ENCODE results near the gene ATP8A2. TPM values are rescaled to one million over a fixed set of nuclear protein-coding genes. Genes with fewer than 3 reads are reported as not detected.
A peak's percentile ranks its signal among the peaks of the same experiment; 100 is the strongest.

The ATP8A2 gene
- total and polyA plus RNA-seq, 9 of the 15 experiments (the other 6 are each of a cell fraction or from before 2014, with no cell fraction given), result under 0.01 to 0.33 (median 0.06) TPM; not detected in 4

DNA sequence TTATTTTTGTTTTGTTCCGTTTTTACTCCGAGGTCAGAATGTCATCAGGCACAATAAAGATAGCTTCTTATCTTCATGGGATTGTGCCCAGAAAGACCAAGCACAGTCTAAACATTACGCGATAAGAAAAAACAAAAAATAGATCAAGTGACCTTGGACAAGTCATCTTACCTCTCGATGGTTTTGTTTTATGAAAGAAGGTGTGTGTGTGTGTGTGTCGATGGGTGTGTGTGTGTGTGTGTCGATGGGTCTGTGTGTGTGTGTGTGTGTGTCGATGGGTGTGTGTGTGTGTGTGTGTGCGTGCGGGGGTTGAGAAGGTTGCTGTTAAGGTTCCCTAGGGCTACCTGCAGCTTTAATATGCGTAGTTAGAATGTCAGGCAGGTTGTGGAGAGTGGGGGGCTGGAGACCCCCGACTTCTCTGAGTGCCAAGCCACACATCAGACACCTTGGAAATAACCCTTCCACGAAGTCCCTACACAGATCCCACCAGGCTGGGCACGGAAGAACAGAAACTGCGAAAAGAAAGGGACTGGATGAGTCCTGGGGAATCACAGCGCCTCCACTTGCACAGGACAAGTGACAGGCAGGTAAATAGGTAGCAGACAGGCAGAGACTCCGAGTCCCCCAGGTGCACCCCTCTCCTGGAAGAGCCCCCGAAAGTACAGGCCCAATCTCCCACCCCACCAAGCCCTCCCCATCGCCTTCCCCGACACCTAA lies 458 bp upstream of the ATP8A2 start:
- no peaks in the 10 kb centered on the region for H3K79me2 ChIP-seq (ENCODE audit: control insufficient read depth, insufficient read depth, low read length)
- H3K9me3 ChIP-seq (replicated peaks; ENCODE audit: control insufficient read depth, insufficient read depth, low read depth, low read length), result no peaks in the 10 kb centered on the region
- FAIRE-seq, result peak; percentile 54
- ATAC-seq, result peak; percentile 11; the same call in 2 of the 3 replicates
- ChIA-PET CTCF (ENCODE audit: low intra/inter-chr PET ratio) (no interaction called here), POLR2A (no interaction called here)
- H3K27me3 ChIP-seq (ENCODE audit: control insufficient read depth in 2 of 2, insufficient read depth in 2 of 2, low read length in 2 of 2), result peaks cover 4 to 16% of the 10 kb centered on the region in 2 experiments; a peak in 2 of 5 replicates
- no peak for DNase-seq (ENCODE audit: extremely low read depth in 1 of 4, low spot score in 3 of 4)
- in situ Hi-C loops (cut with MboI) (no loop called here), intact Hi-C loops (cut with micrococcal nuclease) (loop anchor here (10.0 kb wide), 2 partner anchors 67 to 137 kb away; partner anchors contain the start of gene NUP58)
- no peaks in the 10 kb centered on the region for H4K20me1 ChIP-seq (replicated peaks; ENCODE audit: control insufficient read depth, insufficient read depth, low read length)
- H3K36me3 ChIP-seq (ENCODE audit: control insufficient read depth, insufficient read depth, low read length), result no peaks in the 10 kb centered on the region
- peak overlapping the region; percentile 33; the same call in 1 of the 2 replicates for H3K4me3 ChIP-seq
- H3K9me1 ChIP-seq (ENCODE audit: control insufficient read depth, insufficient read depth, low read length), result no peaks in the 10 kb centered on the region
- H2AFZ ChIP-seq (ENCODE audit: low read depth, low read length), result no peak overlapping the region
- BruUV-seq (replicated peaks), result no TSS peak
- whole genome bisulfite sequencing (ENCODE audit: insufficient coverage, low coverage, missing lambda C conversion rate), result 10% methylated on average over 13 of the region's 20 CpGs
- H3K4me2 ChIP-seq (ENCODE audit: insufficient read depth, low read length), result peak overlapping the region; percentile 52
- H3K27ac ChIP-seq (ENCODE audit: extremely low read depth, low read depth, low read length), result no peak overlapping the region
- 0 out of 4 replicates have a peak overlapping the region, but pooled peaks of 1 of the 2 experiments have one; percentile 78 for H3K9ac ChIP-seq (ENCODE audit: insufficient read depth in 1 of 2, low read depth in 2 of 2, low read length in 2 of 2)
- H3K4me1 ChIP-seq (replicated peaks in 1 of 2; ENCODE audit: control insufficient read depth in 2 of 2, insufficient read depth in 2 of 2, low read length in 2 of 2), result peaks cover 8 to 17% of the 10 kb centered on the region in 2 experiments; a peak in 4 of 5 replicates
- TF ChIP-seq CCNT2 (IDR thresholded peaks at IDR 0.05; ENCODE audit: borderline replicate concordance, extremely low read depth, insufficient read length, low read depth, low read length), result peak; percentile 52
- TF ChIP-seq PHF20 (IDR thresholded peaks at IDR 0.05; ENCODE audit: partially characterized antibody), result no peak
- TF ChIP-seq KDM1A (IDR thresholded peaks at IDR 0.05), result peak in 1 of 2 experiments; percentile 46; a peak in 2 of 4 replicates
- TF ChIP-seq ASH1L (IDR thresholded peaks at IDR 0.05; ENCODE audit: borderline replicate concordance, low read depth, partially characterized antibody), result no peak
- TF ChIP-seq TBL1XR1 (IDR thresholded peaks at IDR 0.05; ENCODE audit: low read length in 2 of 2), result peak in 1 of 2 experiments; percentile 37; a peak in 1 of 4 replicates
- TF ChIP-seq CBX5 (IDR thresholded peaks at IDR 0.05; ENCODE audit: borderline replicate concordance, low read depth), result no peak
- TF ChIP-seq ZBTB17 (CRISPR knock-in tag; IDR thresholded peaks at IDR 0.05), result no peak
- TF ChIP-seq BCOR (IDR thresholded peaks at IDR 0.05), result peak; percentile 63
- no peak for TF ChIP-seq FOXJ3 (CRISPR knock-in tag; IDR thresholded peaks at IDR 0.05)
- peak; percentile 40; the same call in 1 of the 2 replicates for TF ChIP-seq CBFA2T2 (conservative IDR thresholded peaks at IDR 0.05)
- peak; percentile 42 for TF ChIP-seq TCF3 (CRISPR knock-in tag; IDR thresholded peaks at IDR 0.05)
- TF ChIP-seq ADNP (tag; IDR thresholded peaks at IDR 0.05), result peak; percentile 34; the same call in 1 of the 2 replicates
- TF ChIP-seq ARID1B (IDR thresholded peaks at IDR 0.05), result peak; percentile 71
- TF ChIP-seq DIDO1 (tag; IDR thresholded peaks at IDR 0.05; ENCODE audit: low read depth), result no peak
- no peak for TF ChIP-seq SRSF3 (IDR thresholded peaks at IDR 0.05; ENCODE audit: insufficient read depth, low read length)
- TF ChIP-seq FIP1L1 (IDR thresholded peaks at IDR 0.05; ENCODE audit: low read depth, low read length, poor library complexity, severe bottlenecking), result no peak
- no peak for TF ChIP-seq ZNF57 (CRISPR knock-in tag; IDR thresholded peaks at IDR 0.05)
- no peak for TF ChIP-seq ZNF217 (CRISPR knock-in tag; IDR thresholded peaks at IDR 0.05)
- TF ChIP-seq PPARD (CRISPR knock-in tag; IDR thresholded peaks at IDR 0.05), result no peak
- no peak for TF ChIP-seq ZC3H11A (IDR thresholded peaks at IDR 0.05; ENCODE audit: low read depth, low read length)
- TF ChIP-seq TAF7 (tag; IDR thresholded peaks at IDR 0.05), result no peak

All from K562 (cell line).